Measurements from ENCODE around the gene RAB22A.

RAB22A gene

DNA sequence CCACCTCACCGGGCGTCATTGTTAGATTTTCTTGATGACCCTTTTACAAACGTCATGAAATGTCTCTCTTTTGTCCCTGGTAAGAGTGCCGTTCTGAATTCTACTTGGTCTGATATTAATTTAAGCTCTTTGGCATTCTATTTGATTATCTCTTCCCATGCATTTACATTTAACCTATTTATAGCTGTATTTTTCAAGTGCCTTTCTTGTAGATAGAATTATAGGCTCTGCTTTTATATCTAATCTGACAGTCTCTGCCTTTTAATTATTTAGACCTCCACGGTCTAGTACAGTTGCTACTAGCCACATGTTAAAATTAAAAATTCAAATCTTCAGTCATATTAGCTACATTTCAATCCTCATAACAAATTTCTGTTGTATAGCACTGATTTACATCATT is 12.6 kb downstream of the RAB22A start:
- DNase-seq (ENCODE audit: low read depth in 1 of 2, low spot score in 1 of 2): no peak
- TF ChIP-seq, protein P1, sequence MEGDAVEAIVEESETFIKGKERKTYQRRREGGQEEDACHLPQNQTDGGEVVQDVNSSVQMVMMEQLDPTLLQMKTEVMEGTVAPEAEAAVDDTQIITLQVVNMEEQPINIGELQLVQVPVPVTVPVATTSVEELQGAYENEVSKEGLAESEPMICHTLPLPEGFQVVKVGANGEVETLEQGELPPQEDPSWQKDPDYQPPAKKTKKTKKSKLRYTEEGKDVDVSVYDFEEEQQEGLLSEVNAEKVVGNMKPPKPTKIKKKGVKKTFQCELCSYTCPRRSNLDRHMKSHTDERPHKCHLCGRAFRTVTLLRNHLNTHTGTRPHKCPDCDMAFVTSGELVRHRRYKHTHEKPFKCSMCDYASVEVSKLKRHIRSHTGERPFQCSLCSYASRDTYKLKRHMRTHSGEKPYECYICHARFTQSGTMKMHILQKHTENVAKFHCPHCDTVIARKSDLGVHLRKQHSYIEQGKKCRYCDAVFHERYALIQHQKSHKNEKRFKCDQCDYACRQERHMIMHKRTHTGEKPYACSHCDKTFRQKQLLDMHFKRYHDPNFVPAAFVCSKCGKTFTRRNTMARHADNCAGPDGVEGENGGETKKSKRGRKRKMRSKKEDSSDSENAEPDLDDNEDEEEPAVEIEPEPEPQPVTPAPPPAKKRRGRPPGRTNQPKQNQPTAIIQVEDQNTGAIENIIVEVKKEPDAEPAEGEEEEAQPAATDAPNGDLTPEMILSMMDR (IDR thresholded peaks at IDR 0.05; ENCODE audit: insufficient read depth, low read length): no peak
- TF ChIP-seq, protein P2, sequence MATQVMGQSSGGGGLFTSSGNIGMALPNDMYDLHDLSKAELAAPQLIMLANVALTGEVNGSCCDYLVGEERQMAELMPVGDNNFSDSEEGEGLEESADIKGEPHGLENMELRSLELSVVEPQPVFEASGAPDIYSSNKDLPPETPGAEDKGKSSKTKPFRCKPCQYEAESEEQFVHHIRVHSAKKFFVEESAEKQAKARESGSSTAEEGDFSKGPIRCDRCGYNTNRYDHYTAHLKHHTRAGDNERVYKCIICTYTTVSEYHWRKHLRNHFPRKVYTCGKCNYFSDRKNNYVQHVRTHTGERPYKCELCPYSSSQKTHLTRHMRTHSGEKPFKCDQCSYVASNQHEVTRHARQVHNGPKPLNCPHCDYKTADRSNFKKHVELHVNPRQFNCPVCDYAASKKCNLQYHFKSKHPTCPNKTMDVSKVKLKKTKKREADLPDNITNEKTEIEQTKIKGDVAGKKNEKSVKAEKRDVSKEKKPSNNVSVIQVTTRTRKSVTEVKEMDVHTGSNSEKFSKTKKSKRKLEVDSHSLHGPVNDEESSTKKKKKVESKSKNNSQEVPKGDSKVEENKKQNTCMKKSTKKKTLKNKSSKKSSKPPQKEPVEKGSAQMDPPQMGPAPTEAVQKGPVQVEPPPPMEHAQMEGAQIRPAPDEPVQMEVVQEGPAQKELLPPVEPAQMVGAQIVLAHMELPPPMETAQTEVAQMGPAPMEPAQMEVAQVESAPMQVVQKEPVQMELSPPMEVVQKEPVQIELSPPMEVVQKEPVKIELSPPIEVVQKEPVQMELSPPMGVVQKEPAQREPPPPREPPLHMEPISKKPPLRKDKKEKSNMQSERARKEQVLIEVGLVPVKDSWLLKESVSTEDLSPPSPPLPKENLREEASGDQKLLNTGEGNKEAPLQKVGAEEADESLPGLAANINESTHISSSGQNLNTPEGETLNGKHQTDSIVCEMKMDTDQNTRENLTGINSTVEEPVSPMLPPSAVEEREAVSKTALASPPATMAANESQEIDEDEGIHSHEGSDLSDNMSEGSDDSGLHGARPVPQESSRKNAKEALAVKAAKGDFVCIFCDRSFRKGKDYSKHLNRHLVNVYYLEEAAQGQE (IDR thresholded peaks at IDR 0.05; ENCODE audit: insufficient replicate concordance, low read depth): no peak
- TF ChIP-seq SPI1 (IDR thresholded peaks at IDR 0.05; ENCODE audit: borderline replicate concordance, low read depth) (no peak), POLR2AphosphoS5 (IDR thresholded peaks at IDR 0.05; ENCODE audit: low read depth) (no peak)
- H3K27me3 ChIP-seq (ENCODE audit: insufficient read depth, poor library complexity, severe bottlenecking): no peaks in the 10 kb centered on the region
- no peak overlapping the region for H3K27ac ChIP-seq (replicated peaks)
- H3K4me3 ChIP-seq (replicated peaks; ENCODE audit: insufficient read depth, low read length): no peak overlapping the region

DNA sequence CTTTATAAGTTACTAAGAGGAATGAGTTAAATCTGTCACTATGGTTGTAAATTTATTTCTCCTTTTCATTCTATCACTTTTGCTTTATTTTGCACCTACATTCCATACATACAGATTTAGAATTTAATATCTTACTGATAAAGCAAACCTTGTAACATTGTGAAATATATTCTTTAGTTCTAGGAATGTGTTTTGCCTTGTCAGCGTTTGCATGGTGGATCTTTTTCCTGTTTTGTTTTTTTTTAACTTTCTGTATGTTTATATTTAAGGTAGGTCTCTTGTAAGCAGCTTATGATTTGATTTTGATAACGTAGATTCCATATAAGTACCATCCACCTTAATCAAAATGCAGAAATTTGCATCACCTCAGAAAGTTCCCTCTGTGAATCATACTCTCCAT is 16.4 kb downstream of the RAB22A start:
- H3K27me3 ChIP-seq (ENCODE audit: insufficient read depth, poor library complexity, severe bottlenecking): no peaks in the 10 kb centered on the region
- H3K4me3 ChIP-seq (replicated peaks; ENCODE audit: insufficient read depth, low read length): no peak overlapping the region
- no peak for DNase-seq (ENCODE audit: low read depth in 1 of 2, low spot score in 1 of 2)
- TF ChIP-seq, protein P1 (IDR thresholded peaks at IDR 0.05; ENCODE audit: insufficient read depth, low read length): no peak
- TF ChIP-seq POLR2AphosphoS5 (IDR thresholded peaks at IDR 0.05; ENCODE audit: low read depth) (no peak), GABPA (IDR thresholded peaks at IDR 0.05; ENCODE audit: low read depth) (no peak), SPI1 (IDR thresholded peaks at IDR 0.05; ENCODE audit: borderline replicate concordance, low read depth) (no peak)
- TF ChIP-seq, protein P2 (IDR thresholded peaks at IDR 0.05; ENCODE audit: insufficient replicate concordance, low read depth): no peak
- no peak overlapping the region for H3K27ac ChIP-seq (replicated peaks)

DNA sequence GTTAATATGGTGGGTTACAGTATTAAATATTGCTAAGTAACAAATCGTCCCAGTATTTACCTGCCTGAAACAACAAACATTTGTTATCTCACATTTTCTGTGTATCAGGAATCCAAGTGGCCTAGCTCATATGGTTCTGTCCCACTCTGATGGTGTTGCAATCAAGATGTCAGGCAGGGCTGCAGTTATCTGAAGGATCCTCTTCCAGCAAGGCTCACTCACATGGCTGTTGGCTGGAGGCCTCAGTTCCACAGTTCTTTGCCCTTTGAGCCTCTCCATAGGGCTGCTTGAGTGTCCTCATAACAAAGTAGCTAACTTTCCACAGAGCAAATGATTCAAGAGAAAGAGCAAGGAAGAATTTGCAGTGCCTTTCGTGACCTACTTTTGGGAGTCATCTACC is 17.7 kb downstream of the RAB22A start:
- no peak for DNase-seq (ENCODE audit: low read depth in 1 of 2, low spot score in 1 of 2)
- no peak overlapping the region for H3K27ac ChIP-seq (replicated peaks)
- no peaks in the 10 kb centered on the region for H3K27me3 ChIP-seq (ENCODE audit: insufficient read depth, poor library complexity, severe bottlenecking)
- TF ChIP-seq GABPA (IDR thresholded peaks at IDR 0.05; ENCODE audit: low read depth) (no peak), SPI1 (IDR thresholded peaks at IDR 0.05; ENCODE audit: borderline replicate concordance, low read depth) (no peak), POLR2AphosphoS5 (IDR thresholded peaks at IDR 0.05; ENCODE audit: low read depth) (no peak)
- TF ChIP-seq, protein P1 (IDR thresholded peaks at IDR 0.05; ENCODE audit: insufficient read depth, low read length): no peak
- TF ChIP-seq, protein P2 (IDR thresholded peaks at IDR 0.05; ENCODE audit: insufficient replicate concordance, low read depth): no peak
- H3K4me3 ChIP-seq (replicated peaks; ENCODE audit: insufficient read depth, low read length): no peak overlapping the region
